H1 (cell line): ENCODE data around the gene CCDC63. TPM values are rescaled to one million over a fixed set of nuclear protein-coding genes. Genes with fewer than 3 reads are reported as not detected.

Experiments used
- ASH2L ChIP-seq: fragments of 200-600, 300-600 bp; sonication (generic); IDR thresholded peaks from one replicate; pipeline ENCODE4 v1.7.1; 2017; ENCODE audit warnings: low read length
- ATF3 ChIP-seq: IDR thresholded peaks from 2 replicates; pipeline ENCODE4 v1.6.1; 2011; ENCODE audit warnings: low read depth, mild to moderate bottlenecking, low read length; ENCODE audit not compliant: insufficient read depth
- CHD2 ChIP-seq: IDR thresholded peaks from 2 replicates; pipeline ENCODE4 v1.6.1; 2012; ENCODE audit warnings: low read length, improper control_type of control experiment
- EZH2 ChIP-seq: fragments of 200-600 bp; sonication (generic); IDR thresholded peaks from 2 replicates; pipeline ENCODE4 v1.7.1; 2012; ENCODE audit warnings: low read depth, mild to moderate bottlenecking, moderate library complexity, low read length, inconsistent platforms; ENCODE audit not compliant: severe bottlenecking
- GABPA ChIP-seq: IDR thresholded peaks from 2 replicates; pipeline ENCODE4 v1.6.1; 2011; ENCODE audit warnings: mild to moderate bottlenecking, low read length, moderate library complexity, borderline replicate concordance; ENCODE audit not compliant: insufficient read depth
- HDAC2 ChIP-seq, 2 experiments: fragments of 300-600 bp in 1 of 2; sonication (generic) in 1 of 2; IDR thresholded peaks; 2 replicates each; pipeline ENCODE4 v1.6.1; 2011 to 2012; ENCODE audit warnings: low read depth in 2 of 2, low read length in 2 of 2, mild to moderate bottlenecking in 2 of 2, moderate library complexity in 2 of 2, borderline replicate concordance in 1 of 2, inconsistent platforms in 1 of 2
- JUND ChIP-seq: IDR thresholded peaks from 2 replicates; pipeline ENCODE4 v1.6.1; 2011; ENCODE audit warnings: mild to moderate bottlenecking, improper control_type of control experiment, low read length
- KDM1A ChIP-seq: fragments of 200-600, 300-600 bp; sonication (generic); IDR thresholded peaks from 2 replicates; pipeline ENCODE4 v1.7.1; 2016; ENCODE audit warnings: mild to moderate bottlenecking, low read length, borderline replicate concordance
- KDM4A ChIP-seq: IDR thresholded peaks from one replicate; pipeline ENCODE4 v1.7.1; 2012; ENCODE audit warnings: low read depth, mild to moderate bottlenecking, moderate library complexity, low read length, inconsistent platforms; ENCODE audit not compliant: severe bottlenecking
- KDM5A ChIP-seq: fragments of 200-600 bp; IDR thresholded peaks from 2 replicates; pipeline ENCODE4 v1.7.1; 2012; ENCODE audit warnings: mild to moderate bottlenecking, low read length, inconsistent platforms, mixed read lengths
- MAFK ChIP-seq: IDR thresholded peaks from 2 replicates; pipeline ENCODE4 v1.6.1; 2012; ENCODE audit warnings: low read depth, mild to moderate bottlenecking, improper control_type of control experiment, low read length
- MAX ChIP-seq: IDR thresholded peaks from 2 replicates; pipeline ENCODE4 v1.6.1; 2012; ENCODE audit warnings: inconsistent platforms
- RAD21 ChIP-seq, 2 experiments: IDR thresholded peaks in 1 of 2; conservative IDR thresholded peaks in 1 of 2; 2 replicates each; pipeline ENCODE4 v1.6.1; 2011; ENCODE audit warnings: low read depth in 2 of 2, low read length in 2 of 2, improper control_type of control experiment in 1 of 2, inconsistent platforms in 1 of 2, mild to moderate bottlenecking in 1 of 2, moderate library complexity in 1 of 2
- RXRA ChIP-seq: IDR thresholded peaks from 2 replicates; pipeline ENCODE4 v1.6.1; 2011; ENCODE audit warnings: low read depth, mild to moderate bottlenecking, low read length, moderate library complexity; ENCODE audit not compliant: insufficient read depth
- SIN3A ChIP-seq, 2 experiments: IDR thresholded peaks in 1 of 2; conservative IDR thresholded peaks in 1 of 2; 2 replicates each; pipeline ENCODE4 v1.6.1; 2011 to 2012; ENCODE audit warnings: low read length in 2 of 2, improper control_type of control experiment in 1 of 2, low read depth in 1 of 2, mild to moderate bottlenecking in 1 of 2
- SIRT6 ChIP-seq: IDR thresholded peaks from one replicate; pipeline ENCODE4 v1.7.1; 2012; ENCODE audit warnings: low read length, inconsistent platforms
- SIX5 ChIP-seq: IDR thresholded peaks from 2 replicates; pipeline ENCODE4 v1.6.1; 2011; ENCODE audit warnings: mild to moderate bottlenecking, low read depth, low read length
- SUZ12 ChIP-seq: fragments of 200-600 bp; sonication (generic); IDR thresholded peaks from 2 replicates; pipeline ENCODE4 v1.6.1; 2012; ENCODE audit warnings: mild to moderate bottlenecking, inconsistent platforms, low read length, moderate library complexity, mixed read lengths
- TAF1 ChIP-seq: IDR thresholded peaks from 2 replicates; pipeline ENCODE4 v1.6.1; 2011; ENCODE audit warnings: mild to moderate bottlenecking, low read depth, low read length
- TAF7 ChIP-seq: optimal IDR thresholded peaks from 2 replicates; pipeline ENCODE3; 2011; ENCODE audit warnings: low read depth, mild to moderate bottlenecking, inconsistent platforms, low read length, moderate library complexity, borderline replicate concordance
- TBP ChIP-seq: IDR thresholded peaks from 2 replicates; pipeline ENCODE4 v1.6.1; 2011; ENCODE audit warnings: low read depth, low read length, improper control_type of control experiment
- TEAD4 ChIP-seq: IDR thresholded peaks from 2 replicates; pipeline ENCODE4 v1.6.1; 2012; ENCODE audit warnings: low read depth, low read length, inconsistent platforms, mixed read lengths
- USF2 ChIP-seq: IDR thresholded peaks from 2 replicates; pipeline ENCODE4 v1.6.1; 2011; ENCODE audit warnings: low read length, improper control_type of control experiment
- polyA plus RNA-seq, 7 experiments: library from polyadenylated mRNA; depleted of rRNA in 3 of 7; stranded (reverse) in 5 of 7; unstranded in 2 of 7; fragments of >200 nt in 5 of 7; fragments of 200-250 nt in 2 of 7; gene quantifications; 1 replicate in 5 of 7; 2 replicates in 1 of 7; 4 replicates in 1 of 7; pipeline versions ENCODE4 v1.2.1 to v1.2.3, GENCODE V29; 2011 to 2013; ENCODE audit warnings: missing spikeins in 2 of 7, mixed read lengths in 2 of 7
- total RNA-seq: library from RNA; stranded (reverse); fragmentation: NEBNext Ultra II Directional; extraction: Animal tissue kit (Norgen Biotek cat#: 25700); gene quantifications from 2 replicates; pipeline ENCODE4 v1.2.1, GENCODE V29; 2021

CCDC63 gene
- total and polyA plus RNA-seq, 2 of the 8 experiments (the other 6 are each of a cell fraction or from before 2014, with no cell fraction given) = 0.42 to 0.93 TPM

- TF ChIP-seq HDAC2 (IDR thresholded peaks at IDR 0.05; ENCODE audit: borderline replicate concordance in 1 of 2, low read depth in 2 of 2, low read length in 2 of 2) (no peak), KDM5A (no peak), SIN3A (conservative IDR thresholded peaks at IDR 0.05 in 1 of 2, IDR thresholded peaks at IDR 0.05 in 1 of 2; ENCODE audit: low read depth in 1 of 2, low read length in 2 of 2) (no peak), EZH2 (no peak), JUND (peak; percentile 60), RXRA (peak; percentile 86; the same call in 1 of the 2 replicates), TEAD4 (peak; percentile 75), RAD21 (IDR thresholded peaks at IDR 0.05 in 1 of 2, conservative IDR thresholded peaks at IDR 0.05 in 1 of 2; ENCODE audit: low read depth in 2 of 2, low read length in 2 of 2) (peak; percentile 78 to 79), MAFK (no peak), ATF3 (no peak), CHD2 (no peak), KDM1A (peak; percentile 58; the same call in 1 of the 2 replicates), ASH2L (peak; percentile 63), SIX5 (no peak), SIRT6 (no peak), KDM4A (peak; percentile 5), SUZ12 (no peak), TBP (no peak), GABPA (no peak), TAF1 (no peak; the same call in 1 of the 2 replicates), TAF7 (no peak), USF2 (no peak), MAX (peak; percentile 45; the same call in 1 of the 2 replicates)
Measured at GRCh38 chr12:110937104-110937641, 90.4 kb downstream of the CCDC63 start (continued).
